NT2/D1 (cell line): ENCODE data around the gene MBOAT1.
"Not testable (repeated sequence)": the region's sequence is repeated elsewhere in the genome, so short reads cannot be mapped to it uniquely, and the experiment has no call there.

ENCODE experiments used
- DNase-seq: peaks from one replicate; pipeline ENCODE4 v3.0.0-alpha.2; 2011; ENCODE audit warnings: low read depth, low spot score
- H3K27me3 ChIP-seq: 2 replicates; pipeline ENCODE4 v1.6.0; 2011; ENCODE audit warnings: mild to moderate bottlenecking; ENCODE audit not compliant: insufficient read length, insufficient read depth
- H3K36me3 ChIP-seq: 2 replicates; pipeline ENCODE4 v1.6.1; 2011; ENCODE audit warnings: mild to moderate bottlenecking, low read length, mixed read lengths; ENCODE audit not compliant: insufficient read depth, insufficient read length
- H3K4me1 ChIP-seq: 2 replicates; pipeline ENCODE4 v1.5.1; 2011; ENCODE audit not compliant: insufficient read depth, insufficient read length
- H3K4me3 ChIP-seq: 2 replicates; pipeline ENCODE4 v1.5.1; 2011; ENCODE audit warnings: low read depth; ENCODE audit not compliant: insufficient read length
- H3K9ac ChIP-seq: 2 replicates; pipeline ENCODE4 v1.6.0; 2011; ENCODE audit warnings: low read depth; ENCODE audit not compliant: insufficient read length
- H3K9me3 ChIP-seq: 2 replicates; pipeline ENCODE4 v1.5.1; 2011; ENCODE audit warnings: mild to moderate bottlenecking, low read length; ENCODE audit not compliant: insufficient read depth
- SUZ12 ChIP-seq: IDR thresholded peaks from 2 replicates; pipeline ENCODE4 v1.6.1; 2011; ENCODE audit not compliant: insufficient read length, insufficient read depth; ENCODE audit errors: extremely low read depth
- YY1 ChIP-seq: IDR thresholded peaks from 2 replicates; pipeline ENCODE4 v1.6.1; 2011; ENCODE audit not compliant: insufficient read length, insufficient read depth
- ZNF274 ChIP-seq: IDR thresholded peaks from 2 replicates; pipeline ENCODE4 v1.6.1; 2011; ENCODE audit warnings: mild to moderate bottlenecking, low read depth, low read length

The MBOAT1 gene

GRCh38 chr6:20156824-20157223 is 55.4 kb downstream of the MBOAT1 start:
- no peaks in the 10 kb centered on the region for H3K36me3 ChIP-seq
- DNase-seq = no peak
- H3K27me3 ChIP-seq = no peaks in the 10 kb centered on the region
- no peak overlapping the region for H3K4me3 ChIP-seq
- no peaks in the 10 kb centered on the region for H3K9me3 ChIP-seq
- no peak overlapping the region for H3K9ac ChIP-seq
- no peaks in the 10 kb centered on the region for H3K4me1 ChIP-seq
- TF ChIP-seq SUZ12 (no peak), ZNF274 (no peak), YY1 (no peak)

- Histone ChIP-seq H3K9me3 (no peaks in the 10 kb centered on the region), H3K27me3 (no peaks in the 10 kb centered on the region), H3K9ac (no peak overlapping the region), H3K4me1 (no peaks in the 10 kb centered on the region), H3K36me3 (no peaks in the 10 kb centered on the region), H3K4me3 (no peak overlapping the region)
- no peak for DNase-seq
- TF ChIP-seq YY1 = no peak
- no peak for TF ChIP-seq SUZ12
- no peak for TF ChIP-seq ZNF274
These were observed 57.5 kb downstream of the MBOAT1 start for GRCh38 chr6:20154753-20155152.

GRCh38 chr6:20153194-20153593 is 59.1 kb downstream of the MBOAT1 start:
- Histone ChIP-seq H3K9me3 (no peaks in the 10 kb centered on the region), H3K4me1 (no peaks in the 10 kb centered on the region), H3K4me3 (no peak overlapping the region), H3K9ac (no peak overlapping the region), H3K36me3 (no peaks in the 10 kb centered on the region), H3K27me3 (no peaks in the 10 kb centered on the region)
- peak; percentile 32 for DNase-seq
- no peak for TF ChIP-seq YY1
- TF ChIP-seq ZNF274 = no peak
- no peak for TF ChIP-seq SUZ12

- TF ChIP-seq SUZ12 (no peak), ZNF274 (no peak), YY1 (no peak)
- DNase-seq = no peak
- no peaks in the 10 kb centered on the region for H3K36me3 ChIP-seq
- H3K4me3 ChIP-seq = no peak overlapping the region
- H3K9ac ChIP-seq = no peak overlapping the region
- H3K9me3 ChIP-seq = no peaks in the 10 kb centered on the region
- no peaks in the 10 kb centered on the region for H3K4me1 ChIP-seq
- H3K27me3 ChIP-seq = no peaks in the 10 kb centered on the region
These were observed 63.8 kb downstream of the MBOAT1 start for GRCh38 chr6:20148433-20148832.

GRCh38 chr6:20147469-20147868 is 64.8 kb downstream of the MBOAT1 start:
- no peak overlapping the region for H3K4me3 ChIP-seq
- no peak for DNase-seq
- H3K27me3 ChIP-seq = no peaks in the 10 kb centered on the region
- no peaks in the 10 kb centered on the region for H3K4me1 ChIP-seq
- TF ChIP-seq ZNF274 = no peak
- no peak for TF ChIP-seq SUZ12
- no peak for TF ChIP-seq YY1
- H3K9ac ChIP-seq = no peak overlapping the region
- no peaks in the 10 kb centered on the region for H3K36me3 ChIP-seq
- no peaks in the 10 kb centered on the region for H3K9me3 ChIP-seq

- H3K9me3 ChIP-seq, H3K27me3 ChIP-seq, DNase-seq, H3K9ac ChIP-seq, H3K36me3 ChIP-seq, H3K4me3 ChIP-seq, H3K4me1 ChIP-seq: not testable (repeated sequence)
These were observed 65.4 kb downstream of the MBOAT1 start for GRCh38 chr6:20146831-20147230.

- TF ChIP-seq SUZ12 (no peak), ZNF274 (no peak), YY1 (no peak)
These were observed 66.0 kb downstream of the MBOAT1 start for GRCh38 chr6:20146291-20146690.

GRCh38 chr6:20142866-20143265 is 69.4 kb downstream of the MBOAT1 start:
- Histone ChIP-seq H3K4me3 (no peak overlapping the region), H3K9ac (no peak overlapping the region), H3K27me3 (no peaks in the 10 kb centered on the region), H3K36me3 (no peaks in the 10 kb centered on the region), H3K9me3 (no peaks in the 10 kb centered on the region), H3K4me1 (no peaks in the 10 kb centered on the region)
- no peak for TF ChIP-seq SUZ12
- no peak for TF ChIP-seq YY1
- no peak for TF ChIP-seq ZNF274
- DNase-seq = no peak

More at GRCh38 chr6:20146291-20146690, 66.0 kb downstream of the MBOAT1 start:
- no peaks in the 10 kb centered on the region for H3K4me1 ChIP-seq
- no peak overlapping the region for H3K4me3 ChIP-seq
- H3K9me3 ChIP-seq = no peaks in the 10 kb centered on the region
- H3K36me3 ChIP-seq = no peaks in the 10 kb centered on the region
- DNase-seq = no peak
- H3K27me3 ChIP-seq = no peaks in the 10 kb centered on the region
- no peak overlapping the region for H3K9ac ChIP-seq
